Kidney (tissue), 14 donors: Measurements from ENCODE around the gene CTDSP2. TPM values are rescaled to one million over a fixed set of nuclear protein-coding genes. Genes with fewer than 3 reads are reported as not detected.

Source experiments
- DNase-seq, 5 donors: peaks; one replicate each; pipeline ENCODE4 v3.0.0-alpha.2; 2013 to 2020
- FAIRE-seq: peaks from 2 replicates; lab custom pipeline; 2012; peaks lifted over from hg19 to GRCh38; lab: Jason Lieb, UNC
- H3K27ac ChIP-seq, 2 donors: one replicate each; pipeline ENCODE4 v1.7.0; 2013; ENCODE audit warnings: low read depth in 2 of 2, low read length in 2 of 2, inconsistent platforms in 1 of 2
- H3K27me3 ChIP-seq: one replicate; pipeline ENCODE4 v1.7.1; 2013; ENCODE audit warnings: low read length, inconsistent platforms; ENCODE audit not compliant: control insufficient read depth, insufficient read depth
- H3K36me3 ChIP-seq, 3 donors: one replicate each; pipeline versions ENCODE4 v1.7.0 to v1.7.1; 2013; ENCODE audit warnings: low read length in 3 of 3, control low read depth in 1 of 3, inconsistent platforms in 1 of 3; ENCODE audit not compliant: insufficient read depth in 3 of 3, control insufficient read depth in 2 of 3
- H3K4me1 ChIP-seq, 3 donors: one replicate each; pipeline versions ENCODE4 v1.7.0 to v1.7.1; 2013; ENCODE audit warnings: low read length in 3 of 3, inconsistent platforms in 1 of 3, low read depth in 1 of 3; ENCODE audit not compliant: control insufficient read depth in 2 of 3, insufficient read depth in 2 of 3
- H3K4me3 ChIP-seq, 3 donors: one replicate each; pipeline versions ENCODE4 v1.7.0 to v1.8.1; 2013; ENCODE audit warnings: low read length in 3 of 3, control low read depth in 1 of 3, inconsistent platforms in 1 of 3
- H3K9ac ChIP-seq, 3 donors: one replicate each; pipeline versions ENCODE4 v1.7.0 to v1.7.1; 2013; ENCODE audit warnings: low read length in 3 of 3, control low read depth in 1 of 3, inconsistent platforms in 1 of 3
- H3K9me3 ChIP-seq, 3 donors: one replicate each; pipeline versions ENCODE4 v1.7.0 to v1.7.1; 2013; ENCODE audit warnings: low read length in 3 of 3, control low read depth in 1 of 3, inconsistent platforms in 1 of 3; ENCODE audit not compliant: control insufficient read depth in 2 of 3, insufficient read depth in 1 of 3
- CTCF ChIP-seq: IDR thresholded peaks from 3 replicates; pipeline ENCODE4 v1.5.1; 2012; ENCODE audit warnings: mild to moderate bottlenecking, moderate library complexity, borderline replicate concordance; ENCODE audit not compliant: insufficient read depth; ENCODE audit errors: extremely low read depth
- intact Hi-C: fragments of 100-400 bp; cut with DNase I; formaldehyde crosslinking; loops from one replicate; pipeline ENCODE4 v1.11.1; 2022
- polyA plus RNA-seq: library from polyadenylated mRNA; stranded (reverse); fragments of 350-450 nt; fragmentation: Illumina TruSeq; extraction: RNeasy Lipid Tissue Mini Kit (QIAGEN cat#74804); gene quantifications from one replicate; pipeline ENCODE4 v1.2.3, GENCODE V29; 2014; ENCODE audit warnings: low read depth, low replicate concordance; ENCODE audit not compliant: insufficient read depth
- total RNA-seq: library from RNA; stranded (reverse); fragmentation: NEBNext Ultra II Directional; extraction: Animal tissue kit (Norgen Biotek cat#: 25700); gene quantifications from one replicate; pipeline ENCODE4 v1.2.1, GENCODE V29; 2021
- donor health status: control.
- donor health status: control.
- donor health status: control.
- donor health status: control.
- donor health status: control.
- donor health status: DM: yes; HTN: yes; CAD: no.
- donor health status: Normal renal cell carcinoma (clear cell type).

Gene CTDSP2
- total and polyA plus RNA-seq, 2 donors from 2014 or later = 46.0 to 198 TPM

DNA sequence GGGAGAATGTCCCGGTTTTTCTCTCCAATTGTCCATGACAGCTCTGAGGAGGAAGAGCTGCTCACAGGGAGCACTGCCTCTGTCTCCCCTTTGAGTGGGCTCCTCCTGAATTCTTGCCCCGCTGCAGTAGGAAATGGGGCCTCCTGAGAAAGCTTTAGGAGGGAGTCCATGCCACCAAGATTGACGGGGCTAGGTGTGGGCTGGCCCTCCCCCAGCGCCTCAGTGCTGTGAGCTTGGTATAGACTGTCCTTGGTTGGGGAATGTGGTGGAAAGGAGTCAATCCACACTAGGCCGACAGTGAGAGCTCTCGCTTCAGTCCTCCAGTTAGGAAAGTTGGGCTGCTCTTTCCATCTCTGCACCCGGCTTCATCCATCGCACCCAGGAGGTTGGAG is 23.4 kb upstream of the CTDSP2 start:
- TF ChIP-seq CTCF = no peak
- Histone ChIP-seq H3K27ac (no peak overlapping the region), H3K9me3 (no peaks in the 10 kb centered on the region), H3K9ac (no peak overlapping the region), H3K27me3 (no peaks in the 10 kb centered on the region), H3K4me1 (peaks cover 0 to 7% (median 3%) of the 10 kb centered on the region in 3 donors), H3K36me3 (no peaks in the 10 kb centered on the region), H3K4me3 (no peak overlapping the region)
- intact Hi-C loops = no loop called here
- FAIRE-seq (no peak), DNase-seq (no peak)

- H3K27ac ChIP-seq = no peak overlapping the region
- no peaks in the 10 kb centered on the region for H3K9me3 ChIP-seq
- no peak for TF ChIP-seq CTCF
- H3K4me3 ChIP-seq = no peak overlapping the region
- H3K36me3 ChIP-seq = no peaks in the 10 kb centered on the region
- intact Hi-C loops = no loop called here
- DNase-seq (no peak), FAIRE-seq (no peak)
- H3K9ac ChIP-seq = no peak overlapping the region
- peaks cover 0 to 7% (median 6%) of the 10 kb centered on the region in 3 donors for H3K4me1 ChIP-seq
- no peaks in the 10 kb centered on the region for H3K27me3 ChIP-seq
Measured at GRCh38 chr12:57869298-57869926, 22.9 kb upstream of the CTDSP2 start.

DNA sequence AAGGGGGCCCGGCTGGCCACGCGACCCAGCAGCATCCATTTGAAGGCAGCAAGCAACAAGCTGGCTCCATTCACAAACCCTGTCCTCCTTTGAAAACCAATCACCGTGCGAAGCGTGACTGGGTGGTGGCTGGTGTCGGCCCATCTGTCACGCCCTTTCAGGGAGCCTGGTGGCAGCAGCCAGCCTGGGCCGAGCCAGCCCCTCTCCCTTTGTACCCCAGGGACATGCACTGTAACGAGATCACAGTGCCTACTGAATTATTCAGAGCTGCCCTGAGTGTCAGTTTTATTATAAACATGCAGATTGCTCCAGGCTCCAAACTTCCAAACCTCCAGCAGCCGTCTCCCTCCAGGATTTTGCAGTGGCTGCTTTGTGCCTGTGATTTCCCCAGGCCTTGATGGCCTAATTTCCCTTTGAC is 22.3 kb upstream of the CTDSP2 start:
- intact Hi-C loops = no loop called here
- Histone ChIP-seq H3K4me3 (no peak overlapping the region), H3K4me1 (peaks cover 0 to 12% (median 9%) of the 10 kb centered on the region in 3 donors), H3K9me3 (no peaks in the 10 kb centered on the region), H3K27me3 (no peaks in the 10 kb centered on the region), H3K9ac (no peak overlapping the region), H3K36me3 (no peaks in the 10 kb centered on the region), H3K27ac (no peak overlapping the region)
- FAIRE-seq = no peak
- peak; percentile 51 to 76 (median 66) for DNase-seq
- TF ChIP-seq CTCF = no peak
